Measurements from ENCODE around the gene AKR7A3. TPM values are rescaled to one million over a fixed set of nuclear protein-coding genes. Genes with fewer than 3 reads are reported as not detected.

AKR7A3 gene
- total and polyA plus RNA-seq, 9 of the 15 experiments (the other 6 are each of a cell fraction or from before 2014, with no cell fraction given) = 0.04 to 1.5 (median 0.44) TPM; not detected in 1

GRCh38 chr1:19325958-19326747 lies 37.6 kb upstream of the AKR7A3 start (continued):
- TF ChIP-seq ETS1 (conservative IDR thresholded peaks at IDR 0.05; ENCODE audit: control insufficient read depth, low read depth, low read length) = no peak
- peak; percentile 73 for TF ChIP-seq NR2C2 (CRISPR knock-in tag; IDR thresholded peaks at IDR 0.05)
- no peak for TF ChIP-seq NR2C2 (tag; IDR thresholded peaks at IDR 0.05)
- no peak for TF ChIP-seq ZNF23 (CRISPR knock-in tag; IDR thresholded peaks at IDR 0.05)
- TF ChIP-seq FOXM1 (IDR thresholded peaks at IDR 0.05; ENCODE audit: low read depth) = no peak
- TF ChIP-seq FOXM1 (CRISPR knock-in tag; IDR thresholded peaks at IDR 0.05; ENCODE audit: low read depth) = no peak
- no peak for TF ChIP-seq POLR2H (tag; IDR thresholded peaks at IDR 0.05; ENCODE audit: low read depth)
- no peak for TF ChIP-seq HMG20A (CRISPR knock-in tag; conservative IDR thresholded peaks at IDR 0.05)
- TF ChIP-seq GABPB1 (CRISPR knock-in tag; IDR thresholded peaks at IDR 0.05) = peak; percentile 75
- no peak for TF ChIP-seq U2AF2 (optimal IDR thresholded peaks at IDR 0.05; ENCODE audit: low read depth, low read length)
- no peak for TF ChIP-seq ATF7 (IDR thresholded peaks at IDR 0.05)
- no peak for TF ChIP-seq ZFP1 (CRISPR knock-in tag; IDR thresholded peaks at IDR 0.05)
- 0 out of 2 replicates have a peak, but pooled peaks have one; percentile 23 for TF ChIP-seq IRF2 (CRISPR knock-in tag; IDR thresholded peaks at IDR 0.05)
- TF ChIP-seq IFI16 (CRISPR knock-in tag; IDR thresholded peaks at IDR 0.05) = no peak
- TF ChIP-seq CXXC5 (CRISPR knock-in tag; IDR thresholded peaks at IDR 0.05) = no peak
- no peak for TF ChIP-seq POLR2A (conservative IDR thresholded peaks at IDR 0.05)
- peak; percentile 84; the same call in 1 of the 2 replicates for TF ChIP-seq PTBP1 (IDR thresholded peaks at IDR 0.05; ENCODE audit: low read depth, low read length)
- TF ChIP-seq ZFPM2 (CRISPR knock-in tag; IDR thresholded peaks at IDR 0.05) = no peak
- peak; percentile 97 for TF ChIP-seq BCOR (IDR thresholded peaks at IDR 0.05)
- TF ChIP-seq ILF3 (IDR thresholded peaks at IDR 0.05; ENCODE audit: borderline replicate concordance) = no peak
- no peak for TF ChIP-seq MITF (IDR thresholded peaks at IDR 0.05)
- TF ChIP-seq ZBED1 (IDR thresholded peaks at IDR 0.05) = no peak
- TF ChIP-seq SP1 (CRISPR knock-in tag; IDR thresholded peaks at IDR 0.05) = no peak
- no peak; the same call in 1 of the 2 replicates for TF ChIP-seq ETV5 (CRISPR knock-in tag; IDR thresholded peaks at IDR 0.05; ENCODE audit: low read depth)
- TF ChIP-seq SMARCB1 (IDR thresholded peaks at IDR 0.05; ENCODE audit: insufficient read length, low read depth) = no peak
- TF ChIP-seq EP300 (IDR thresholded peaks at IDR 0.05; ENCODE audit: low read length) = no peak
- TF ChIP-seq MAX (CRISPR knock-in tag; IDR thresholded peaks at IDR 0.05) = peak; percentile 29; the same call in 1 of the 2 replicates
- TF ChIP-seq SAFB2 (IDR thresholded peaks at IDR 0.05; ENCODE audit: borderline replicate concordance, low read depth, low read length, severe bottlenecking) = no peak
- TF ChIP-seq ZNF41 (CRISPR knock-in tag; conservative IDR thresholded peaks at IDR 0.05) = no peak

Measured in K562 (cell line).